GM12874 (cell line): ENCODE results near the gene PFKL.

Experiments used
- TF ChIP-seq, protein P1 (sequence below): IDR thresholded peaks from 2 replicates; pipeline ENCODE4 v1.5.1; 2011; ENCODE audit warnings: low read depth, mild to moderate bottlenecking, control low read depth, low read length, moderate library complexity; ENCODE audit not compliant: insufficient read depth

Gene PFKL

DNA sequence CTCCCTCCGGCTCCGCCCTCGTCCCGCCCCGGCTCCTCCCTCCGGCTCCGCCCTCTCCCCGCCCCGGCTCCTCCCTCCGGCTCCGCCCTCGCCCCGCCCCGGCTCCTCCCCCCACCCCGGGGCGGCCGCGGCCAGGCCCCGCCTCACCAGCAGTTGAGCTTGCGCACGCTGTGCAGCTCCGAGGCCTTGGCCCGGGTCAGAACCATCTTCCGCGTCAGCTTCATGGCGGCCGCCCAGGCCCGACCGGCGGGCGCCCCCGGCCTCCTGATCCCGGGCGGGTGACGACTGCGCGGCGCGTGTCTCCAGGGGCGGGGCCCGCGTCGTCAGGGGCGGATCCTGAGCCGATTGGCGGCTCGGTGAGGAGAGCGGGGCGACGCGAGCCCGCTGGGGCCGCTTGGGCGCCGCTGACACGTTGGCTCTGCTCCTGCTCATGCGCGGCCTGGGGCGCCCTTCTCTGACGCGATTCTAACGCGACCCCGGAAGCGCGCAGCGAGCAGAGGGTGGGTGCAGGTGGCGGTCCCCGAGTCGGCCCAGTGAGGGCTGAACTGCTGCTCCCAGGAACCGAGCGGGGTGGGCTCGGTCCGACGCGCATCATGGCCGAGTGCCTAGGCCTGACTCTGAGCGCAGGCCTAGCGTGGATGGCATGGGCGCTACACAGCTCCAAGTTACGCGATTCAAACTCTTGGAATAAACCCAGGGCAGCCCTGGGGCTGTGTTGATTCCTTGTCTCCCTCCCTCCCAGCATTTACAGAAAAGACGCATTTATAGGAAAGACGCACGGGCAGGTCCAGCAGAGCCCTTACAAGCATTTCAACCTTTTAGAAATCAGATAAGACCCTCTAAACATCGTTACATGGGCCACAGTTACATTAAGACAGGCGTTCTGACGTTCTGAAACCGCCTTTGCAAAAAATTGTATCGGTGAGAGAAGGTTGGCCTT, 39.4 kb downstream of the PFKL start, which contains the start of gene CFAP410:
Gene CFAP410 (minus strand): TSS at position 420 of the 940 bp plus-strand sequence. CDS start 196 bp downstream, at position 224.
- TF ChIP-seq, protein P1, sequence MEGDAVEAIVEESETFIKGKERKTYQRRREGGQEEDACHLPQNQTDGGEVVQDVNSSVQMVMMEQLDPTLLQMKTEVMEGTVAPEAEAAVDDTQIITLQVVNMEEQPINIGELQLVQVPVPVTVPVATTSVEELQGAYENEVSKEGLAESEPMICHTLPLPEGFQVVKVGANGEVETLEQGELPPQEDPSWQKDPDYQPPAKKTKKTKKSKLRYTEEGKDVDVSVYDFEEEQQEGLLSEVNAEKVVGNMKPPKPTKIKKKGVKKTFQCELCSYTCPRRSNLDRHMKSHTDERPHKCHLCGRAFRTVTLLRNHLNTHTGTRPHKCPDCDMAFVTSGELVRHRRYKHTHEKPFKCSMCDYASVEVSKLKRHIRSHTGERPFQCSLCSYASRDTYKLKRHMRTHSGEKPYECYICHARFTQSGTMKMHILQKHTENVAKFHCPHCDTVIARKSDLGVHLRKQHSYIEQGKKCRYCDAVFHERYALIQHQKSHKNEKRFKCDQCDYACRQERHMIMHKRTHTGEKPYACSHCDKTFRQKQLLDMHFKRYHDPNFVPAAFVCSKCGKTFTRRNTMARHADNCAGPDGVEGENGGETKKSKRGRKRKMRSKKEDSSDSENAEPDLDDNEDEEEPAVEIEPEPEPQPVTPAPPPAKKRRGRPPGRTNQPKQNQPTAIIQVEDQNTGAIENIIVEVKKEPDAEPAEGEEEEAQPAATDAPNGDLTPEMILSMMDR = no peak

DNA sequence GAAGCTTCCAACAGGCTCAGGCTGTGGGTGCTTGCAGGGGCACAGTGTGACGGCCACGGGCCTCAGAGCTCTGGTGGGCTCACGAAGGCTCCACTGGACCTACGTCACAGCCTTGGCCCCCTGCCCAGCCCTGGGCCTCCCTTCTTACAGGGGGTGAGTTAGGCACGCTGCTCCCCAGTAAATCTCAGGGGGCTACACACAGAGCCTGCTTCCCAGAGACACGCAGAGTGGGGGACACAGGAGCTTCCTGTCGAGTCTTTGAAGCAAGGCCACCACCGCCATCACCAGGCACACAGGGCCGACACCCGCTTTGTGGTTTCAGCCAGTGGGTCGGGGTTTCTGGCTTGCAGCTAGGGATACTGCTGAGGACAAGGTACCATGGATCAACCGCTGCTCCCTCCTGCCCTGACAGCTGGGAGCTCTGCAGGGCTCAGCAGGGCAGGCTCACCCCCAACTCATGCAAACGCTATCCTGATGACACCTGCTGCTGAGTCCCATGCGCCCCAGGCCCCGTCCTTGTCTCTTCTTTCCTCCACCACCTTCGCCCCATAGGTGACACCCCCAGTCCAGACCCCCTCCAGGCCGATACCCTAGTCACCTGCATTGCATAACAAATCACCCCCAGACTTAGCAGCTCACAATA, 44.8 kb downstream of the PFKL start:
- TF ChIP-seq, protein P1 = no peak

DNA sequence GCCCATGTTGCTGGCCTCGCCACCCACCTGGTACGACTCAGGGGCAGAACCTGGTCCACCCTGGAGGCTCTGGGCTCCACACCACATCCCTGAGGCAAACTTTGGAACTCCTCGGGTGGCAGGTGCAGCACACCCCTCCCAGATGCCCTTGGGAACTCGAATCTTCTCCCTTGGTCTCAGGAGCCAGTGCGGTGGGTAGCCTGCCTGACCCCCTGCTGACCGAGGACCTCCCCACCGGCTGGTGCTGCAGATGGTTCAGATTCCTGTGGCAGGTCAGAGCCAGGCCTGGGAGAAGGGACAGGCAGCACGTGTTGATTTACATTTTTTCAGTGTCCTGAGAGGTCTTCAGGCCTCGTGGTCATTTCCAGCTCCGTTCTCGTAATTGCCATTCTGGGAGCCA, 45.6 kb downstream of the PFKL start:
- TF ChIP-seq, protein P1 = no peak

DNA sequence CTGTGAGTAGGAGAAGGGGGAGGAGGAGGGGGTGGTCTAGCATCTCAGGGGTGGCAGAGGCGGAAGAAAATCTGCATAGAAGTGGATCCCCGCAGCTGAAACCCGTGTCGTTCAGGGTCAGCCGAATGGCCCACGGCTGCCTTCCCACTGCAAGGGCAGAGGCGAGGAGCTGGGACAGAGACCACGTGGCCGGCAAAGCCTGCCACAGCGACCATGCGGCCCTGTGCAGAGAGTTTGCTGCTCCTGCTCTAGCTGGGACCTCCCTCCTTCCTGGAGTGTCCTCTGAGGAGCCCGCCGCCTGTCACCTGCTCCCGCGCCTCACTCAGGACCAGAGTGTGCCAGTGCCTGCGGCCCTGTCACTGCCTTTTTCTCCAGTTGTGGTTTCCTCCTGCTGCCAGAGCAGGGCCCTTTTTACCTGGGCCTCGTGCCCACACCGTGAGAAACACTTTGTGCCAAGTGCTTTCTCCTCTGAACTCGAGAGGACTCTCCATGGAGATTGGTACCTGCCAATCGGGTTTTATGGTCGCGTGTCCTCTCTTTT, 48.1 kb downstream of the PFKL start:
- TF ChIP-seq, protein P1 = no peak

- TF ChIP-seq, protein P1 = no peak
Measured at GRCh38 chr21:44348861-44349260, 49.0 kb downstream of the PFKL start.

- TF ChIP-seq, protein P1 = no peak
Measured at GRCh38 chr21:44349416-44349846, 49.6 kb downstream of the PFKL start.
